Fibroblast of peridontal ligament (primary cell): ENCODE data around the gene AFF3.

ENCODE experiments used
- DNase-seq: peaks from one replicate; pipeline ENCODE4 v3.0.0-alpha.2; 2010; ENCODE audit errors: extremely low read depth

AFF3 gene

DNA sequence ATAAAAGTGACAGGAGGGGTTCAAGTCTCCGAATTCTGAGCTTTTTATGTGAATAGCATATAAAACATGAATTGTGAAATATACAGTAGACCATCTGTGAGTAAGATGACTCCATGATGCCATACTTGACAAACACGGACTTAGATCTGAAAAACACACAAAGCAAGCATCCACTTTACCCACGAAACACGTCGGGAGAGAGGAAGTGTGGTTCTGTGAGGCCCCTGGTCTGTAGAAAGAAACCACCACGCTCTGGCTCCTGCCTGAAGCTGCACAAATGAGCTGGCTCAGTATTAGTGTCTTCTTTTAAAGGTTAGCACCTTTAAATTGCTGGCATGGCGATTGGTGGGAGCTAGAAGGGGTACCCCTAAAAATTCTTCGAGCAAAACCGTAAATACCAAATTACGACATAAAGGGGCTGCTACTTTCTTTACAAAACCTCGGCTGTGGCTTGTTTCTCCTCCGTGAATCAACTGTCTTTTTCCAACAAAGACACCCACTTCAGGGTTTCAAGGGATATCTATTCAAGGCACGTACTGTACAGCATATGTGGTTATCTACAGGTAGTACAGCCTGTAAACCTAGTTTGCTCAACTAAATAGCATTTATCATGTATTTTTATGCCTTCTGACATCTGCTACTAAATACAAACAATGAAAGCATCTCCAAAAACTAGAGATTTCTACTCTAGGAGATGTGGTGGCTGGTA is 70.9 kb downstream of the AFF3 start:
- no peak for DNase-seq

- peak; percentile 43 for DNase-seq
Measured at GRCh38 chr2:100070078-100070477, 72.3 kb downstream of the AFF3 start.

- no peak for DNase-seq
Measured at GRCh38 chr2:100068395-100068794, 74.0 kb downstream of the AFF3 start.

GRCh38 chr2:100067784-100068183 is 74.6 kb downstream of the AFF3 start:
- DNase-seq = no peak

DNA sequence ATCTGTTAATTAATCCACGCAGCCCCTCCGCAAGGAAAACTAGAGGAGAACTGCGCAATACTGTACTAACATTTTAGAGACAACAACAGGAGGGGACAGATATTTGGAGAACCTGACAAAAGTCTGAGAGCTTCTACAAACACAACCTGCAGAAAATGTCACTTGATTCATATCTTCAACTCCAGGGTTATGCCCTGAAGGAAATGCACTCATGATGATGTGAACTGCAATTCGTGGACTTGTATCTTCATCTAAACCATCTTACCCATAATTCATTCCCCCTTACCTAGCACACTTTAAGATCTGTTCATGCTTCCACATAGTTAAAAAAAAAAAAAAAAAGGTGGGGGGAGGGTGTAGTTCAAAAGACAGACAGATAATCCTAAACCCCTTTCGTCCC is 75.5 kb downstream of the AFF3 start:
- DNase-seq = no peak

DNA sequence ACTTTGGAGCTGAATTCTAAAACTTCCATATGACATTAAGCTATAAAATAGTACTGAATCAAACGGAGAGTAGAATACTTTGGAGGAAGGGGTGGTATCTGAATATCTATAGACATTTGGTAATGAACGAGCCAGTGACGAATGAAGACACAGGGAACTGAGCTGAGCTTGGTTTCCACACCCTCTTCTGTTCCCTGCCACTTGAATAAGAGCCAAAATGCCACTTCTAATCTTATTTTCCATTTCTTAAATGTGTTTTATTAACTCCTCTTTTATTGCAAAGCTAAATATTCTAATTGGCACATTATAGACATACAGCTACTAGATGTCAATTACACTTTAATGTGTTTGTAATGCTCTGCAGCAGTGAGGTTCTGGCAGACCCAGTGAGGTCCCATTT is 76.1 kb downstream of the AFF3 start:
- no peak for DNase-seq

DNA sequence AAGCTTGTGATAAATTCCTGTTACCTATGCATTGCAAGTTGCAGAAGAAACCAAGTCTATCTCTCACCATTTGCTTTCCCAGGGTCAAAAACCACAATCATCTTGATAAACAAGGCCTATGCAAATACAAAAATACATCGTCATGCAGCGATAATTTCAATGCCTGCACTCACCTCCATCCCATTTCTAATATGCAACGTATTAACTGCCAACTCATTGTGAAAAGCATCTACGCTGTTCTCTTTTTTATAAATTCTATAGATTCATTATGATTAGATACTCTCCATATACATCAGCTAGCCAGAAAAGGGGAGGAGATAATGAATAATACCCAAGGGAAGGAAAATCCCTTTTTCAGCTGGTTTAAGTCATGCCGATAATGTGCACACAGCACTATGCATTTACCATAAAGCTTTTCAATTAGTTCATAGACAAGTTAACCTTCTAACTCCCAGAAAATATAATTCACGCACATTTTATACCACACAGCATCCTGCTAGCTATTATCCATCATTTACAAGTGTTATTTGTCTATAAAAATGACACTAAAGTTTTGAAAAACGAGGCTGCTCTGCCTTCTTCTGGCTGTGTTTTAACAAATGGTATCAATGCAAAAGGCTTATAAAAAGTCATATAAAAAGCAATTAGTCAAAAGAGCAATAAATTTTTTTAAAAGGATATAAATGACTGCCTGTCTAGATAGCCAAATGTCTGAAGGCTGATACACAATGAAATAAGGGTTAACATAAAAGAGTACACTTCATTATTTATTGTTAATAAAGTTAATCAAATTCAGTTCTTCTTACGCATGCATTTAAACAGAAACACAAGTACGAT is 77.6 kb downstream of the AFF3 start:
- no peak for DNase-seq

GRCh38 chr2:100064165-100064564 is 78.2 kb downstream of the AFF3 start:
- no peak for DNase-seq

DNA sequence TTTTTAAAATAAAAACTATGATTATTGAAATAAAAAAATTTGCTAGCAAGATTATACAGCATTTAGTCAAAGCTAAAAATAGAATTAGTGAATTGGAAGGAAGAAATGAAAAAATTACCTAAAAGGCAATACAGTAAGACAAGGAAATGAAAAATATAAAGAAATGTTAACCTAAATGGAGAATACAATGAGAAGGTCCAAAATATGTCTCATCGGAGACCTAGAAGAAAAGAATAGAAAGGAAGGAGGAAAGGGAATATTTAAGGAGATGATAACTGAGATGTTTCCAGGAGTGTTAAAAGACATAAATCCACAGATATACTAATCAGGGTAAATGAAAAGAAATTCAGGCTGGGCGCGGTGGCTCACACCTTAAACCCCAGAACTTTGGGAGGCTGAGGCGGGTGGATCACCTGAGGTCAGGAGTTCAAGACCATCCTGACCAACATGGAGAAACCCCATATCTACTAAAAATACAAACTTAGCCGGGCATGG is 78.9 kb downstream of the AFF3 start:
- no peak for DNase-seq

- DNase-seq = no peak
Measured at GRCh38 chr2:100062336-100062735, 80.1 kb downstream of the AFF3 start.

- DNase-seq = no peak
Measured at GRCh38 chr2:100060875-100061274, 81.5 kb downstream of the AFF3 start.

GRCh38 chr2:100059638-100060037 is 82.8 kb downstream of the AFF3 start:
- DNase-seq = no peak

- peak; percentile 43 for DNase-seq
Measured at GRCh38 chr2:100057901-100058261, 84.5 kb downstream of the AFF3 start.

- DNase-seq = no peak
Measured at GRCh38 chr2:100054426-100054825, 88.0 kb downstream of the AFF3 start.

DNA sequence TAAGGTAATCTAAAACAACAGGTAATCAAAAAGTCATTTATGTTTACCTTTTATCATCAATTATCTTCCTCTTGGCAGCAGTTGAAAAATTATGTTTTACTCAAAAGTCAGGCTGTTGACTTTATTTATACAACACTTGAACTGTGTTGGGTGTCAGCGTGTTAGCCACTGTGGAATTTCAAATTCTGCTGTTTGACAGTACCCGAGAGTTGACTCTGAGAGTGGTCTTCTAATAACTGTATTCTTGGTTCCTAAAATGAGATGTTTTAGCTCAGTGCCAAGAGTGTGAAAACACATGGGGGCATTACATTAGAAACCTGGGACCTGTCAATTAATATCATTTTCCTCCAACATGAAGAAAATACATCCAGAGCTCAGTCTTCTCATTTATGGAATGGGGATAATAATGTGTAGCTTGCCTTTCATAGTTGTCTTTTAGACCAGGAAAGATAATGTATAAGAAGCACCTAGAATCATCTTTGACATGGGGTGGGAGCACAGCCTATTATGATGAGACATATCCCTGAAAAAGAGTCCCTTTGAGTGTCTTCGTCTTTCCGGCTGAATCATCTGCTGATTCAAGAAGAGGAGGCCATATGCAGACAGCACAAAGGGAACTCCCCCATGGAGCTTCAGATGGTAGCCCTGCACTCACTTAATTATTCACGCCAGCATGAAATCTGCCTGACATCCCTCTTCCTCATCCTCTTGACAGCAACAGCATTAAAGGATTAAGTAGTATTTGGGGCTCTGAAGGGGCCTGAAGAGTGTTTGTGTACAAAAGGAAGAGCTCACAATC is 89.1 kb downstream of the AFF3 start:
- DNase-seq = no peak

DNA sequence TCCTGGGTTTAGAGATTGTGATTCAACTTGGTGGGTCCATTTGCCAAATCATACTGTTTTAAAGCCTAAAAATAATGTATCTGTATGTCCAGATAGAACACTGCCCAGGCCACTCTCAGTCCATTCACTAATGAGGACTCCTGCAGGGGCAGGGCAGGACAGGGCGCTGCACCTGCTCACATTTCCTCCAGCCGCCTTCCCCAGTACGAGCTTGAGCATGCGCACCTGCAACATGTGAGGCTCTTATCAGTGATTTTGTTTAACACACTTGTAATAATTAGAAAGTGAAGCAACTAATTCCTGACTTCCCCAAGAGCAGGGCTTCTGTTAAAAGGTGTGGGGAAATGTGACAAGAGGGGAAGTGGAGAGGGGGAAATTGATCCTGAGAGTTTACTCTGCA is 89.7 kb downstream of the AFF3 start:
- DNase-seq = no peak

GRCh38 chr2:100051253-100051652 is 91.1 kb downstream of the AFF3 start:
- DNase-seq = no peak

DNA sequence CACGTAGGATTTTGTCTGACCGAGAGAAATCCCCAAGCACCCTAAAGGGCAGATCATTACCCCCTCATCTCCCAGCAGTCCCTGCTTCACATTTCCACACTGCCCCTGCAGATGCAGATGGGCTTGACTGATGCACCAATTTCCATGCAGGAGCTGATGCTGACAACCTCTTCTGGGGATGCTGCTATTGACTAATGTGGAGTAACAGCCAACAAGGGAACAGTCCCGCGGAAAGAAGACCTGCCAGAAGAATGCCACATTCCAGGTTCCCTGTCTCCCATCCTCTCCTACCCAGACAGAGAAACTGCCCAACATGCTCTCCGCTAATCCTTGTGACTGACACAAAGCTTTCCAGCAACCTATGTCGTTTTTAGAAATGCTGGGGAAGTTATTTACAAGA is 91.7 kb downstream of the AFF3 start:
- no peak for DNase-seq

GRCh38 chr2:100046961-100047947 is 95.1 kb downstream of the AFF3 start:
- no peak for DNase-seq

GRCh38 chr2:100045000-100045399 is 97.4 kb downstream of the AFF3 start:
- DNase-seq = no peak

- DNase-seq = no peak
Measured at GRCh38 chr2:100043891-100044255, 98.5 kb downstream of the AFF3 start.
